ENCODE measurements around the gene ZNF609. TPM values are rescaled to one million over a fixed set of nuclear protein-coding genes. Genes with fewer than 3 reads are reported as not detected.

ZNF609 gene
- total RNA-seq, 1 experiment from 2014 or later = 9.9 TPM

GRCh38 chr15:64682255-64682654, 221.9 kb downstream of the ZNF609 start:
- ChIA-PET CTCF (interaction anchor here (1.0 kb wide), 1 partner anchor 46 kb away, joined by 3 read pairs; no protein-coding TSS in a partner anchor), POLR2A (ENCODE audit: unreplicated experiment) (no interaction called here)
- DNase-seq (no peak), ATAC-seq (no peak)
- Histone ChIP-seq H3K9me3 (ENCODE audit: low read length) (no peaks in the 10 kb centered on the region), H3K79me2 (ENCODE audit: low read length) (no peaks in the 10 kb centered on the region), H3K9ac (ENCODE audit: low read length) (no peak overlapping the region), H4K20me1 (ENCODE audit: low read length) (no peaks in the 10 kb centered on the region), H3K4me3 (ENCODE audit: low read length) (no peak overlapping the region), H3K4me2 (ENCODE audit: low read length) (no peak overlapping the region), H3K27ac (ENCODE audit: low read length) (no peak overlapping the region), H3K36me3 (ENCODE audit: low read depth, low read length) (peaks cover 17% of the 10 kb centered on the region; the same call in 1 of the 2 replicates), H3K27me3 (ENCODE audit: low read length) (no peaks in the 10 kb centered on the region), H3K9me2 (replicated peaks; ENCODE audit: low read length) (no peaks in the 10 kb centered on the region), H3F3A (ENCODE audit: low read length, unreplicated experiment) (no peaks in the 10 kb centered on the region), H3K4me1 (ENCODE audit: insufficient read depth, low read length) (no peaks in the 10 kb centered on the region), H2AFZ (ENCODE audit: low read length) (no peak overlapping the region)
- TF ChIP-seq CTCF (conservative IDR thresholded peaks at IDR 0.05; ENCODE audit: low read depth, low read length) (no peak), EZH2phosphoT487 (IDR thresholded peaks at IDR 0.05; ENCODE audit: borderline replicate concordance, low read length) (no peak), EZH2 (IDR thresholded peaks at IDR 0.05; ENCODE audit: low read length, unreplicated experiment) (no peak)
- BruUV-seq (replicated peaks) = no TSS peak
- intact Hi-C loops (cut with micrococcal nuclease) = no loop called here

GRCh38 chr15:64683378-64683777, 223.0 kb downstream of the ZNF609 start:
- Histone ChIP-seq H4K20me1 (ENCODE audit: low read length) (no peaks in the 10 kb centered on the region), H3K9ac (ENCODE audit: low read length) (no peak overlapping the region), H3K36me3 (ENCODE audit: low read depth, low read length) (peaks cover 18% of the 10 kb centered on the region; the same call in 1 of the 2 replicates), H2AFZ (ENCODE audit: low read length) (no peak overlapping the region), H3K9me2 (replicated peaks; ENCODE audit: low read length) (no peaks in the 10 kb centered on the region), H3K9me3 (ENCODE audit: low read length) (no peaks in the 10 kb centered on the region), H3K27ac (ENCODE audit: low read length) (no peak overlapping the region), H3F3A (ENCODE audit: low read length, unreplicated experiment) (no peaks in the 10 kb centered on the region), H3K4me1 (ENCODE audit: insufficient read depth, low read length) (no peaks in the 10 kb centered on the region), H3K79me2 (ENCODE audit: low read length) (no peaks in the 10 kb centered on the region), H3K27me3 (ENCODE audit: low read length) (no peaks in the 10 kb centered on the region), H3K4me3 (ENCODE audit: low read length) (no peak overlapping the region), H3K4me2 (ENCODE audit: low read length) (no peak overlapping the region)
- TF ChIP-seq EZH2 (IDR thresholded peaks at IDR 0.05; ENCODE audit: low read length, unreplicated experiment) (no peak), EZH2phosphoT487 (IDR thresholded peaks at IDR 0.05; ENCODE audit: borderline replicate concordance, low read length) (no peak), CTCF (conservative IDR thresholded peaks at IDR 0.05; ENCODE audit: low read depth, low read length) (no peak)
- ChIA-PET CTCF (no interaction called here), POLR2A (ENCODE audit: unreplicated experiment) (no interaction called here)
- no TSS peak for BruUV-seq (replicated peaks)
- no peak for ATAC-seq
- intact Hi-C loops (cut with micrococcal nuclease) = no loop called here
- no peak for DNase-seq

GRCh38 chr15:64685230-64685888, 225.0 kb downstream of the ZNF609 start:
- POLR2A ChIA-PET (ENCODE audit: unreplicated experiment) = no interaction called here
- Histone ChIP-seq H3K27ac (ENCODE audit: low read length) (no peak overlapping the region), H3K9me3 (ENCODE audit: low read length) (no peaks in the 10 kb centered on the region), H3K4me1 (ENCODE audit: insufficient read depth, low read length) (no peaks in the 10 kb centered on the region), H3K79me2 (ENCODE audit: low read length) (no peaks in the 10 kb centered on the region), H3K9ac (ENCODE audit: low read length) (no peak overlapping the region), H3F3A (ENCODE audit: low read length, unreplicated experiment) (no peaks in the 10 kb centered on the region), H3K4me2 (ENCODE audit: low read length) (no peak overlapping the region), H3K27me3 (ENCODE audit: low read length) (no peaks in the 10 kb centered on the region), H3K36me3 (ENCODE audit: low read depth, low read length) (peaks cover 20% of the 10 kb centered on the region; the same call in 1 of the 2 replicates), H2AFZ (ENCODE audit: low read length) (no peak overlapping the region), H3K9me2 (replicated peaks; ENCODE audit: low read length) (no peaks in the 10 kb centered on the region), H4K20me1 (ENCODE audit: low read length) (no peaks in the 10 kb centered on the region), H3K4me3 (ENCODE audit: low read length) (no peak overlapping the region)
- intact Hi-C loops (cut with micrococcal nuclease) = no loop called here
- no peak for DNase-seq
- CTCF ChIA-PET = interaction anchor here (1.1 kb wide), 1 partner anchor 43 kb away, joined by 5 read pairs; no protein-coding TSS in a partner anchor
- no peak for ATAC-seq
- BruUV-seq (replicated peaks) = no TSS peak
- no peak for TF ChIP-seq EZH2 (IDR thresholded peaks at IDR 0.05; ENCODE audit: low read length, unreplicated experiment)
